ENCODE data around the gene TMTC3. TPM values are rescaled to one million over a fixed set of nuclear protein-coding genes. Genes with fewer than 3 reads are reported as not detected.
A peak's percentile ranks its signal among the peaks of the same experiment; 100 is the strongest.

The TMTC3 gene
- total and polyA plus RNA-seq, 3 donors from 2014 or later: 5.7 to 16.1 (median 12.7) TPM

- Histone ChIP-seq H3K36me3 (ENCODE audit: low read depth, missing control alignments) (no peaks in the 10 kb centered on the region), H3K4me1 (no peaks in the 10 kb centered on the region), H3K4me3 (no peak overlapping the region), H3K9me3 (no peaks in the 10 kb centered on the region), H3K27me3 (no peaks in the 10 kb centered on the region), H3K27ac (no peak overlapping the region)
- WGBS, 2 donors: 23 to 28% methylated on average over 1 of the region's 1 CpG
- TF ChIP-seq CTCF (IDR thresholded peaks at IDR 0.05): peak in 1 of 3 experiments; percentile 43
- TF ChIP-seq POLR2A (IDR thresholded peaks at IDR 0.05): no peak
- DNase-seq: no peak
- intact Hi-C loops (cut with DNase I; ENCODE audit: low total_unique reads): no loop called here
Measured at GRCh38 chr12:88111074-88111652, 30.9 kb upstream of the TMTC3 start.

GRCh38 chr12:88113871-88114270, 28.2 kb upstream of the TMTC3 start:
- H3K27me3 ChIP-seq: no peaks in the 10 kb centered on the region
- H3K27ac ChIP-seq: no peak overlapping the region
- no peaks in the 10 kb centered on the region for H3K4me1 ChIP-seq
- no peaks in the 10 kb centered on the region for H3K9me3 ChIP-seq
- H3K4me3 ChIP-seq: no peak overlapping the region
- WGBS, 2 donors: 41 to 48% methylated on average over 3 of the region's 3 CpGs
- TF ChIP-seq CTCF (IDR thresholded peaks at IDR 0.05) (no peak), POLR2A (IDR thresholded peaks at IDR 0.05) (no peak)
- intact Hi-C loops (cut with DNase I; ENCODE audit: low total_unique reads): no loop called here
- H3K36me3 ChIP-seq (ENCODE audit: low read depth, missing control alignments): no peaks in the 10 kb centered on the region
- no peak for DNase-seq

- intact Hi-C loops (cut with DNase I; ENCODE audit: low total_unique reads): no loop called here
- Histone ChIP-seq H3K9me3 (no peaks in the 10 kb centered on the region), H3K36me3 (ENCODE audit: low read depth, missing control alignments) (no peaks in the 10 kb centered on the region), H3K27ac (no peak overlapping the region), H3K27me3 (no peaks in the 10 kb centered on the region), H3K4me3 (no peak overlapping the region), H3K4me1 (no peaks in the 10 kb centered on the region)
- TF ChIP-seq CTCF (IDR thresholded peaks at IDR 0.05) (no peak), POLR2A (IDR thresholded peaks at IDR 0.05) (no peak)
- DNase-seq: no peak
- 65 to 70% methylated on average over 4 of the region's 4 CpGs for WGBS, 2 donors
Measured at GRCh38 chr12:88122666-88123065, 19.4 kb upstream of the TMTC3 start.

GRCh38 chr12:88127099-88127498, 15.0 kb upstream of the TMTC3 start:
- no peak overlapping the region for H3K4me3 ChIP-seq
- H3K9me3 ChIP-seq: no peaks in the 10 kb centered on the region
- no peaks in the 10 kb centered on the region for H3K27me3 ChIP-seq
- 96 to 100% methylated on average over 3 of the region's 3 CpGs for WGBS, 2 donors
- TF ChIP-seq POLR2A (IDR thresholded peaks at IDR 0.05) (no peak), CTCF (IDR thresholded peaks at IDR 0.05) (no peak)
- no peak overlapping the region for H3K27ac ChIP-seq
- no peaks in the 10 kb centered on the region for H3K4me1 ChIP-seq
- no peak for DNase-seq
- no peaks in the 10 kb centered on the region for H3K36me3 ChIP-seq (ENCODE audit: low read depth, missing control alignments)
- intact Hi-C loops (cut with DNase I; ENCODE audit: low total_unique reads): no loop called here

- Histone ChIP-seq H3K9me3 (no peaks in the 10 kb centered on the region), H3K4me1 (no peaks in the 10 kb centered on the region), H3K4me3 (no peak overlapping the region), H3K27ac (no peak overlapping the region), H3K36me3 (ENCODE audit: low read depth, missing control alignments) (no peaks in the 10 kb centered on the region), H3K27me3 (no peaks in the 10 kb centered on the region)
- intact Hi-C loops (cut with DNase I; ENCODE audit: low total_unique reads): no loop called here
- TF ChIP-seq POLR2A (IDR thresholded peaks at IDR 0.05): no peak
- TF ChIP-seq CTCF (IDR thresholded peaks at IDR 0.05): no peak
- no peak for DNase-seq
- WGBS, 2 donors: 95 to 97% methylated on average over 3 of the region's 3 CpGs
Measured at GRCh38 chr12:88127855-88128254, 14.3 kb upstream of the TMTC3 start.

Data from testis (tissue), 3 donors.